BLaER1 (cell line): ENCODE results near the gene MTRFR.
"Not testable (repeated sequence)": the region's sequence is repeated elsewhere in the genome, so short reads cannot be mapped to it uniquely, and the experiment has no call there.

Experiments used
- H3K27ac ChIP-seq: shearing (Covaris generic); formaldehyde crosslinking; 2 replicates; pipeline ENCODE4 v1.8.1; 2022
- H3K27me3 ChIP-seq: shearing (Covaris generic); formaldehyde crosslinking; 2 replicates; pipeline ENCODE4 v1.8.1; 2022
- H3K36me3 ChIP-seq: shearing (Covaris generic); formaldehyde crosslinking; 2 replicates; pipeline ENCODE4 v1.8.1; 2022
- H3K4me1 ChIP-seq: shearing (Covaris generic); formaldehyde crosslinking; 2 replicates; pipeline ENCODE4 v1.8.1; 2022
- H3K4me2 ChIP-seq: shearing (Covaris generic); formaldehyde crosslinking; 2 replicates; pipeline ENCODE4 v1.8.1; 2022
- H3K4me3 ChIP-seq: shearing (Covaris generic); formaldehyde crosslinking; 2 replicates; pipeline ENCODE4 v1.8.1; 2022
- H3K9ac ChIP-seq: shearing (Covaris generic); formaldehyde crosslinking; 2 replicates; pipeline ENCODE4 v1.8.1; 2022
- H3K9me3 ChIP-seq: shearing (Covaris generic); formaldehyde crosslinking; 2 replicates; pipeline ENCODE4 v1.8.1; 2022
- H4K20me1 ChIP-seq: shearing (Covaris generic); formaldehyde crosslinking; 2 replicates; pipeline ENCODE4 v1.8.1; 2022
- Cebpa-rat ChIP-seq: shearing (Covaris generic); IDR thresholded peaks from 2 replicates; pipeline ENCODE4 v1.8.1; 2022

The MTRFR gene

GRCh38 chr12:123250471-123251383, 17.5 kb downstream of the MTRFR start:
- H3K27me3 ChIP-seq = no peaks in the 10 kb centered on the region
- H3K27ac ChIP-seq = 0 out of 2 replicates have a peak overlapping the region, but pooled peaks have one; percentile 15
- H3K36me3 ChIP-seq = peaks cover 89% of the 10 kb centered on the region
- no peak overlapping the region for H3K9ac ChIP-seq
- H3K4me3 ChIP-seq = no peak overlapping the region
- peaks cover 9% of the 10 kb centered on the region for H3K4me1 ChIP-seq
- peaks cover 17% of the 10 kb centered on the region for H3K9me3 ChIP-seq
- no peak for TF ChIP-seq Cebpa-rat
- H3K4me2 ChIP-seq = no peak overlapping the region
- H4K20me1 ChIP-seq = peaks cover 99% of the 10 kb centered on the region

- peaks cover 17% of the 10 kb centered on the region for H3K9me3 ChIP-seq
- H3K4me2 ChIP-seq = no peak overlapping the region
- H3K4me1 ChIP-seq = peaks cover 6% of the 10 kb centered on the region; the same call in 1 of the 2 replicates
- peaks cover 99% of the 10 kb centered on the region for H4K20me1 ChIP-seq
- H3K27ac ChIP-seq = 0 out of 2 replicates have a peak overlapping the region, but pooled peaks have one; percentile 15
- peaks cover 93% of the 10 kb centered on the region for H3K36me3 ChIP-seq
- H3K27me3 ChIP-seq = no peaks in the 10 kb centered on the region
- H3K4me3 ChIP-seq = no peak overlapping the region
- TF ChIP-seq Cebpa-rat = no peak
- H3K9ac ChIP-seq = no peak overlapping the region
Observed at GRCh38 chr12:123251403-123252076, 18.3 kb downstream of the MTRFR start.

- H3K9ac ChIP-seq, H3K27ac ChIP-seq, H3K27me3 ChIP-seq, H3K4me1 ChIP-seq, H3K4me2 ChIP-seq, H3K4me3 ChIP-seq: not testable (repeated sequence)
- H3K36me3 ChIP-seq = peaks cover 95% of the 10 kb centered on the region
- H4K20me1 ChIP-seq = peaks cover 99% of the 10 kb centered on the region
- H3K9me3 ChIP-seq = peaks cover 16% of the 10 kb centered on the region
Observed at GRCh38 chr12:123252365-123252764, 19.1 kb downstream of the MTRFR start.

GRCh38 chr12:123253641-123254459, 20.6 kb downstream of the MTRFR start:
- Histone ChIP-seq H3K27ac (no peak overlapping the region), H3K9me3 (peaks cover 1% of the 10 kb centered on the region; the same call in 1 of the 2 replicates), H3K4me2 (no peak overlapping the region), H3K36me3 (peaks cover 95% of the 10 kb centered on the region), H4K20me1 (peaks cover 98% of the 10 kb centered on the region), H3K4me3 (no peak overlapping the region), H3K4me1 (peaks cover 6% of the 10 kb centered on the region; the same call in 1 of the 2 replicates), H3K27me3 (no peaks in the 10 kb centered on the region), H3K9ac (no peak overlapping the region)
- no peak for TF ChIP-seq Cebpa-rat

GRCh38 chr12:123254853-123255446, 21.7 kb downstream of the MTRFR start:
- Histone ChIP-seq H3K9me3 (no peaks in the 10 kb centered on the region), H3K4me2 (no peak overlapping the region), H3K4me1 (peaks cover 6% of the 10 kb centered on the region; the same call in 1 of the 2 replicates), H3K27me3 (no peaks in the 10 kb centered on the region), H3K9ac (no peak overlapping the region), H3K27ac (no peak overlapping the region), H3K4me3 (no peak overlapping the region), H4K20me1 (peaks cover 95% of the 10 kb centered on the region), H3K36me3 (peaks cover 97% of the 10 kb centered on the region)
- TF ChIP-seq Cebpa-rat = no peak

GRCh38 chr12:123258593-123258992, 25.4 kb downstream of the MTRFR start:
- H3K27me3 ChIP-seq = no peaks in the 10 kb centered on the region
- H3K36me3 ChIP-seq = peaks cover 100% of the 10 kb centered on the region
- no peaks in the 10 kb centered on the region for H3K9me3 ChIP-seq
- H3K9ac ChIP-seq = no peak overlapping the region
- H3K4me3 ChIP-seq = no peak overlapping the region
- TF ChIP-seq Cebpa-rat = no peak
- peaks cover 6% of the 10 kb centered on the region; the same call in 1 of the 2 replicates for H3K4me1 ChIP-seq
- no peak overlapping the region for H3K4me2 ChIP-seq
- no peak overlapping the region for H3K27ac ChIP-seq
- peaks cover 86% of the 10 kb centered on the region for H4K20me1 ChIP-seq

- Histone ChIP-seq H3K36me3 (peaks cover 100% of the 10 kb centered on the region), H3K9me3 (no peaks in the 10 kb centered on the region), H3K27ac (no peak overlapping the region), H3K9ac (no peak overlapping the region), H4K20me1 (peaks cover 86% of the 10 kb centered on the region), H3K4me3 (no peak overlapping the region), H3K27me3 (no peaks in the 10 kb centered on the region), H3K4me1 (peaks cover 6% of the 10 kb centered on the region; the same call in 1 of the 2 replicates), H3K4me2 (no peak overlapping the region)
- TF ChIP-seq Cebpa-rat = no peak
Observed at GRCh38 chr12:123260081-123260480, 26.8 kb downstream of the MTRFR start.

GRCh38 chr12:123261196-123261595, 28.0 kb downstream of the MTRFR start:
- no peak overlapping the region for H3K4me3 ChIP-seq
- H3K4me1 ChIP-seq = peaks cover 6% of the 10 kb centered on the region; the same call in 1 of the 2 replicates
- H3K9me3 ChIP-seq = no peaks in the 10 kb centered on the region
- H3K4me2 ChIP-seq = no peak overlapping the region
- H3K9ac ChIP-seq = no peak overlapping the region
- H3K36me3 ChIP-seq = peaks cover 100% of the 10 kb centered on the region
- TF ChIP-seq Cebpa-rat = no peak
- no peaks in the 10 kb centered on the region for H3K27me3 ChIP-seq
- H4K20me1 ChIP-seq = peaks cover 86% of the 10 kb centered on the region
- H3K27ac ChIP-seq = no peak overlapping the region

- Histone ChIP-seq H4K20me1 (peaks cover 84% of the 10 kb centered on the region), H3K4me2 (no peak overlapping the region), H3K9ac (no peak overlapping the region), H3K27ac (no peak overlapping the region), H3K4me3 (no peak overlapping the region), H3K4me1 (peaks cover 28% of the 10 kb centered on the region), H3K9me3 (no peaks in the 10 kb centered on the region), H3K27me3 (no peaks in the 10 kb centered on the region), H3K36me3 (peaks cover 93% of the 10 kb centered on the region)
- TF ChIP-seq Cebpa-rat = no peak
Observed at GRCh38 chr12:123263196-123263817, 30.1 kb downstream of the MTRFR start.
